GM18870 (cell line): ENCODE measurements around the gene PANK4.
"Not testable (repeated sequence)": the region's sequence is repeated elsewhere in the genome, so short reads cannot be mapped to it uniquely, and the experiment has no call there.

Source experiments
- ATAC-seq: cut with Tn5 transposase; IDR thresholded peaks from one replicate; pipeline ENCODE4 v1.9.1; 2021; ENCODE audit warnings: moderate library complexity; ENCODE audit not compliant: unreplicated experiment

PANK4 gene

GRCh38 chr1:2525920-2526823, at the start of gene PANK4:
Gene PANK4 (minus strand): TSS chr1:2526596. CDS start chr1:2526587, 9 bp downstream.
- ATAC-seq = peak; percentile 69

GRCh38 chr1:2574350-2574749, 48.0 kb upstream of the PANK4 start:
- ATAC-seq = no peak

DNA sequence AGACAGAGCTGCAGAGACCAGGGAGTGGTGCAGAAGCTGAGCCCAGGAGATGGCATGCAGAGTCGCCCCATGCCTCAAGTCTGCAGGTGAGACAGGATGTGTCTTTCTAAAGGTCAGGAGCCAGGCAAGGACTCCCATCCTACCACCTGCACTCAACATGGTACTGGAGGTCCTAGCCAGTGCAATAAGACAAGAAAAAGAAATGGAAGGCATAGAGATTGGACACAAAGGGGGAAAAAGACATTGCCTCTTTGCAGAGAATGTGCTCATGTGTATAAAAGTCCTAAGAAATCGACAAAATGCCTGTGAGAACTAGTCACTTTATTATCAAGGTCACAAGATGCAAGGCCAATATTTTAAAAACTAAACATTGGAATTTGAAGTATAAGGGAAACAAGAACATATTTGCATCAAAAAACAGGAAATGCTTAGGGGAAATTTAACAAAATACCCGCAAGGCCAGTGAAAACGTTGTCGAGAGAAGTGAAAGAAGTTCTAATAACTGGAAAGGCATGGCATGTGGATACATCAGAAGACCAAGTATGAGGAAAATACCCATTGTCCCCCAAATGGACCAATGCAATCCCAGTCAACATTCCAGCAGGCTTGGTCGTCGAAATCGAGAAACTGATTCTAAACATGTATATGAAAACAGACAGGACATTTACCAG, 47.0 kb upstream of the PANK4 start:
- no peak for ATAC-seq

- ATAC-seq = no peak
These were observed 45.0 kb upstream of the PANK4 start for GRCh38 chr1:2571348-2571747.

DNA sequence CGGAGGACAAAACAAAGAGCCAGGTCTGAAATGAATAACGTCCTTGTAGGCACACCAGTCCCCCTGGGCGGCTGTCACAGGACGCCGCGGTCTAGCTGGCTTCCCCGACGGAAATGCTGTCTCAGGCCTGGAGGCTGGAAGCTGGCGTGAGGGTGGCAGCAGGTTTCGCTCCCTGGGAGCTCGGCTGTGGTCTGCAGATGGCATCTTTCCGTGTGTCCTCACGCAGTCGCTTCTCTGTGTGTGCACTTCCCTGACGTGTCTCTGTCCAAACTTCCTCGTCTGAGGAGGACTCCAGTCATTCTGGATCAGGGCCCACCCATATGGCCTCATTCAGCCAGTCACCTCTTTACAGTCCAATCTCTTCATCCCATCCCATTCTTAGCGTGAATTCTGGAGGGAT, 43.9 kb upstream of the PANK4 start:
- ATAC-seq = no peak

- ATAC-seq = not testable (repeated sequence)
These were observed 43.3 kb upstream of the PANK4 start for GRCh38 chr1:2569703-2570102.

DNA sequence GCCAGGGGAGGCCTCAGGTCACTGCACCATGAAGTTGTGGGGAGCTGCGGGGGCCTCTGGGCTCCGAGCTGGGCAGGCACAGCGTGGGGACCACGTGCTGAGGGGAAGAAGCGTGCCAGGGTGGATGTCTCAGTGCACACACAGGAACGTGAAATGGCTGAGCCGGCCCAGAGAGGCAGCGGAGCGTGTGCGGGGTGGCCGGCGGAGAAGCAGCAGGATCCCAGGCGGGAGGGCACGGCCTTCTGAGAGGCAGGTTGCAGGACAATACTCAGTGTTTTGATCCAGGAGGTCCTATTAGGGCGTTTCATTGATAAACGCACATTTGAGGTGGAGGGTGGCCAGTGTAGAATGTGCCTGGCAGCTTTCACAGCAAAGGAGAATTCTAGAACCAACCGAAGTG, 42.7 kb upstream of the PANK4 start:
- no peak for ATAC-seq

DNA sequence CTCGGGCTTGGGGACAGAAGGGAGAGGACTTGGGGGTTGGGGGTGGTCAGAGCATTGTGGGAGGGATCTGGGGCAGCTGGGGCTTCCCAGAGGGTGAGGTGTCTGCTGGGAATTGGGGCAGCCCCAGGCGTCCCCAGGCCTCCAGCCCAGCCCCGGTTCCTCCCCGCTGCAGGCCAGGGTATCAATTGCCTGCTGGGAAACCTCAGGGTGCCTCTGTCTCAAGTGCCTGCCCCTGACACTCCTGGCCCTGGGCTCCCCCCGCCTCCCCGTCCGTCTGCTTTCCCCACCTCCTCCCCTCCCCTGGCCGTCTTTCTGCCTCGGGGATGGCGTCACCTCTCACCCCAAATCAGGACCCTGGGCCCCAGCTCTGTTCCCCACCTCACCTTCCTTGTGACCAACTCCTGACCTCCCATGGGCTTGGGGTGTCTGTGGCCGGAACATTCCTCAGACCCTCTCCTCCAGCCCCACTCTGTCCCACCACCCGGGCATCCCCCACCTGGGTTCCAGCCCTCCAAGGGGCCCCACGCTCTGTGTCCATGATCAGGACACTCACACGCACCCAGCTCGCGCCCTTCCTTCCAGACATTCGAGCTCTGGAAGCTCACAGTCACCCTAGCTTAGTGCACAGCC, 41.9 kb upstream of the PANK4 start:
- ATAC-seq = not testable (repeated sequence)

- no peak for ATAC-seq
These were observed 40.8 kb upstream of the PANK4 start for GRCh38 chr1:2567083-2567679.

- no peak for ATAC-seq
These were observed 40.0 kb upstream of the PANK4 start for GRCh38 chr1:2566101-2567045.

GRCh38 chr1:2564815-2565374, 38.5 kb upstream of the PANK4 start:
- ATAC-seq = no peak

GRCh38 chr1:2564006-2564814, 37.8 kb upstream of the PANK4 start:
- no peak for ATAC-seq

GRCh38 chr1:2563205-2563604, 36.8 kb upstream of the PANK4 start:
- no peak for ATAC-seq

GRCh38 chr1:2561898-2562895, 35.8 kb upstream of the PANK4 start:
- ATAC-seq = no peak

DNA sequence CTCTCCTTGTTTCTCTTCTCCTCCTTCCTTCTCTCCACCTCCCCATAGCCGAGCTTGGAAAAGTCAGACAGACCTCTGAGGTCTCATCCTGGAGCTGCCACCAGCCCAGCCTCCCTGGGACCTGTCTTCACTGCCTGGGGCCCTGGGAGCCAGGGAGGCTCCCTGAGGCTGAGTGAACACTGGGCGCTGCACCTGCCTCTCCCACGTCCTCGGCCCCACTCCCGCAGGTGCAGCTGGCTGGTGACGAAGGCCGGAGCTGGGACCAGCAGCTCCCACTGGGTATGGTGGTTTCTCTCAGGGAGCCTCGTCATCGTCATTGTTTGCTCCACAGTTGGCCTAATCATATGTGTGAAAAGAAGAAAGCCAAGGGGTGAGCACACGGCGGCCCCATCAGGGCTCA, 35.0 kb upstream of the PANK4 start:
- ATAC-seq = no peak

- ATAC-seq = no peak
These were observed 34.1 kb upstream of the PANK4 start for GRCh38 chr1:2560299-2561073.
